Mesenchymal stem cell (in vitro differentiated cells and primary cell): Measurements from ENCODE around the gene CFAP410.

ENCODE experiments used
- DNase-seq: peaks from one replicate; pipeline ENCODE4 v3.0.0-alpha.2; 2013
- H2AFZ ChIP-seq: one replicate; pipeline ENCODE4 v1.6.1; 2013; ENCODE audit warnings: low read depth, mild to moderate bottlenecking, control low read depth, inconsistent platforms, low read length, moderate library complexity
- H2AK5ac ChIP-seq: 2 replicates; pipeline ENCODE4 v1.6.1; 2013; ENCODE audit warnings: low read length, moderate library complexity, mild to moderate bottlenecking, inconsistent platforms; ENCODE audit not compliant: severe bottlenecking
- H2BK120ac ChIP-seq: one replicate; pipeline ENCODE4 v1.6.1; 2013; ENCODE audit warnings: low read depth, mild to moderate bottlenecking, inconsistent platforms, low read length, moderate library complexity
- H2BK12ac ChIP-seq, 2 experiments: one replicate each; pipeline ENCODE4 v1.6.1; 2013; ENCODE audit warnings: inconsistent platforms in 2 of 2, low read length in 2 of 2, mild to moderate bottlenecking in 2 of 2, moderate library complexity in 2 of 2, control low read depth in 1 of 2
- H2BK15ac ChIP-seq: one replicate; pipeline ENCODE4 v1.6.1; 2013; ENCODE audit warnings: mild to moderate bottlenecking, low read depth, inconsistent platforms; ENCODE audit not compliant: poor library complexity, severe bottlenecking
- H2BK5ac ChIP-seq: 2 replicates; pipeline ENCODE4 v1.6.1; 2013; ENCODE audit warnings: low read depth, mild to moderate bottlenecking, low read length, control low read depth, inconsistent platforms; ENCODE audit not compliant: poor library complexity, severe bottlenecking
- H3K14ac ChIP-seq, 2 experiments: one replicate each; pipeline ENCODE4 v1.6.1; 2013; ENCODE audit warnings: inconsistent platforms in 2 of 2, low read length in 2 of 2, control low read depth in 1 of 2, mild to moderate bottlenecking in 1 of 2, moderate library complexity in 1 of 2
- H3K18ac ChIP-seq, 2 experiments: one replicate each; pipeline ENCODE4 v1.6.1; 2013; ENCODE audit warnings: inconsistent platforms in 2 of 2, low read length in 2 of 2, control low read depth in 1 of 2, low read depth in 1 of 2, mild to moderate bottlenecking in 1 of 2
- H3K23ac ChIP-seq, 2 experiments: one replicate each; pipeline ENCODE4 v1.6.1; 2013; ENCODE audit warnings: inconsistent platforms in 2 of 2, low read length in 2 of 2, mild to moderate bottlenecking in 2 of 2, moderate library complexity in 2 of 2, control low read depth in 1 of 2
- H3K27ac ChIP-seq: 2 replicates; pipeline ENCODE4 v1.5.1; 2013; ENCODE audit warnings: mild to moderate bottlenecking, moderate library complexity, low read length, control low read depth, inconsistent platforms; ENCODE audit not compliant: poor library complexity, severe bottlenecking
- H3K27me3 ChIP-seq, 2 experiments: 2 replicates each; pipeline versions ENCODE4 v1.6.1 to v1.7.0; 2013; ENCODE audit warnings: low read length in 2 of 2, mild to moderate bottlenecking in 2 of 2, moderate library complexity in 2 of 2, control low read depth in 1 of 2, inconsistent platforms in 1 of 2; ENCODE audit not compliant: control insufficient read depth in 1 of 2, insufficient read depth in 1 of 2
- H3K36me3 ChIP-seq, 2 experiments: 2 replicates each; pipeline versions ENCODE4 v1.6.1 to v1.7.0; 2013; ENCODE audit warnings: low read length in 2 of 2, control low read depth in 1 of 2, inconsistent platforms in 1 of 2, low read depth in 1 of 2, mild to moderate bottlenecking in 1 of 2; ENCODE audit not compliant: insufficient read depth in 2 of 2, control insufficient read depth in 1 of 2
- H3K4ac ChIP-seq, 2 experiments: one replicate each; pipeline ENCODE4 v1.6.1; 2013; ENCODE audit warnings: inconsistent platforms in 2 of 2, low read length in 2 of 2, mild to moderate bottlenecking in 2 of 2, moderate library complexity in 2 of 2, control low read depth in 1 of 2, low read depth in 1 of 2
- H3K4me1 ChIP-seq: 2 replicates; pipeline ENCODE4 v1.6.1; 2013; ENCODE audit warnings: low read depth, low read length, control low read depth; ENCODE audit not compliant: control insufficient read depth, insufficient read depth
- H3K4me2 ChIP-seq: 2 replicates; pipeline ENCODE4 v1.6.1; 2013; ENCODE audit warnings: low read length, mild to moderate bottlenecking, inconsistent platforms; ENCODE audit not compliant: poor library complexity, severe bottlenecking
- H3K4me3 ChIP-seq, 2 experiments: 2 replicates each; pipeline versions ENCODE4 v1.5.1 to v1.7.0; 2013; ENCODE audit warnings: low read length in 2 of 2, mild to moderate bottlenecking in 2 of 2, control low read depth in 1 of 2, low read depth in 1 of 2; ENCODE audit not compliant: insufficient read depth in 1 of 2
- H3K79me1 ChIP-seq: replicated peaks from 2 replicates; pipeline ENCODE4 v1.6.1; 2013; ENCODE audit warnings: mild to moderate bottlenecking, control low read depth, low read length, inconsistent platforms; ENCODE audit not compliant: poor library complexity, severe bottlenecking
- H3K9ac ChIP-seq: 2 replicates; pipeline ENCODE4 v1.7.0; 2013; ENCODE audit warnings: mild to moderate bottlenecking, low read length, moderate library complexity
- H3K9me3 ChIP-seq: 2 replicates; pipeline ENCODE4 v1.7.0; 2013; ENCODE audit warnings: mild to moderate bottlenecking, low read length; ENCODE audit not compliant: control insufficient read depth
- H4K8ac ChIP-seq: one replicate; pipeline ENCODE4 v1.6.1; 2013; ENCODE audit warnings: inconsistent platforms, mild to moderate bottlenecking, low read length, moderate library complexity
- H4K91ac ChIP-seq: one replicate; pipeline ENCODE4 v1.6.1; 2013; ENCODE audit warnings: mild to moderate bottlenecking, low read length, inconsistent platforms
- WGBS: methylation state at CpG from one replicate; pipeline ENCODE4 v1.1.7; 2013; ENCODE audit warnings: mixed read lengths; 5-methylcytosine and 5-hydroxymethylcytosine counted together

CFAP410 gene

DNA sequence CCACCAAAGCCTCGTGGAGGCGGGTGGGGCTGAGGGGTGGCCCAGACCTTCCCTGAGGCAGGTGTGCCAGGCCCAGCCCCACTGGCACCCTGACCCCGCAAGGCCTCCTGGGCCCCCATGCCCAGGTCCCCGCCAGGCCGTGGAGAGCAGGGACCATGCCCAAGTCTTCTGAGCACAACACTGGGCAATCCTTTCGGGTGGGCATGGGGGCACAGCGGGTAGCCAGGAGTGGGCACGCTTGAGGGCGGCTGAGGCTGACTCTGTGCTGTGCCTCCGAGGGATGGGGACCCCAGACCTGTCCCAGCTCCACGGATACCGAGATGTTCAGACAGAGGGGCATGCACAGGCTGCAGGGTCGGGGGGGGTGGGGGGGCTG, 12.9 kb downstream of the CFAP410 start:
- Histone ChIP-seq H3K4me2 (no peak overlapping the region), H3K18ac (no peak overlapping the region), H3K27me3 (no peaks in the 10 kb centered on the region), H3K23ac (no peak overlapping the region), H3K27ac (no peak overlapping the region), H2BK120ac (no peak overlapping the region), H4K8ac (no peak overlapping the region), H4K91ac (no peak overlapping the region), H3K4me1 (peaks cover 11% of the 10 kb centered on the region), H2BK12ac (no peak overlapping the region), H3K4me3 (no peak overlapping the region), H3K9ac (no peak overlapping the region), H3K9me3 (no peaks in the 10 kb centered on the region), H2AFZ (no peak overlapping the region), H2AK5ac (no peak overlapping the region), H3K36me3 (peaks cover 42 to 77% of the 10 kb centered on the region in 2 experiments), H3K14ac (no peak overlapping the region), H3K4ac (no peak overlapping the region), H3K79me1 (peaks cover 2% of the 10 kb centered on the region), H2BK15ac (no peak overlapping the region), H2BK5ac (no peak overlapping the region)
- no peak for DNase-seq
- WGBS: 94% methylated on average over 8 of the region's 13 CpGs

GRCh38 chr21:44325386-44326271, 13.6 kb downstream of the CFAP410 start:
- no peak overlapping the region for H3K23ac ChIP-seq
- no peak overlapping the region for H2AK5ac ChIP-seq
- no peak overlapping the region for H3K14ac ChIP-seq
- H2BK120ac ChIP-seq: no peak overlapping the region
- H2BK5ac ChIP-seq: no peak overlapping the region
- H3K36me3 ChIP-seq: peaks cover 44 to 78% of the 10 kb centered on the region in 2 experiments
- H3K79me1 ChIP-seq: peaks cover 2% of the 10 kb centered on the region
- H2BK12ac ChIP-seq: no peak overlapping the region
- H2AFZ ChIP-seq: no peak overlapping the region
- no peak overlapping the region for H3K18ac ChIP-seq
- H3K9ac ChIP-seq: no peak overlapping the region
- WGBS: 96% methylated on average over 44 of the region's 44 CpGs
- H3K4me1 ChIP-seq: peaks cover 11% of the 10 kb centered on the region
- no peak overlapping the region for H3K4me3 ChIP-seq
- no peaks in the 10 kb centered on the region for H3K27me3 ChIP-seq
- no peak overlapping the region for H3K4ac ChIP-seq
- no peaks in the 10 kb centered on the region for H3K9me3 ChIP-seq
- no peak overlapping the region for H4K8ac ChIP-seq
- H3K27ac ChIP-seq: no peak overlapping the region
- no peak overlapping the region for H4K91ac ChIP-seq
- no peak overlapping the region for H3K4me2 ChIP-seq
- H2BK15ac ChIP-seq: no peak overlapping the region
- DNase-seq: no peak

DNA sequence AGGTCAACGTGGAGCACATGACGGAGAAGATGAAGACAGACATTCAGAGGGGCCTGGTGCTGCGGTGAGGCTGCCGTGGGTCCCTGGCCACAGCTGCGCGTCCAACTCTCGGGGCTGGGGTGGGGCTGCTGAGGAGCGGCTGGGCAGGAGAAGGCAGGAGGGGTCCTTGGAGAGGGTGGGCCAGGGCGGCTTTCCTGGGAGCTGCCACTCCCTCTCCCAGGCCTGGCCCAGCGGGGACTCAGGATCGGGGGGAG, 14.4 kb downstream of the CFAP410 start:
- Histone ChIP-seq H3K36me3 (peaks cover 51 to 84% of the 10 kb centered on the region in 2 experiments), H2AFZ (no peak overlapping the region), H4K91ac (no peak overlapping the region), H3K79me1 (peaks cover 2% of the 10 kb centered on the region), H3K4me2 (no peak overlapping the region), H3K4me3 (no peak overlapping the region), H3K4ac (no peak overlapping the region), H2BK15ac (no peak overlapping the region), H3K9me3 (no peaks in the 10 kb centered on the region), H2BK120ac (no peak overlapping the region), H3K27ac (no peak overlapping the region), H4K8ac (no peak overlapping the region), H3K14ac (no peak overlapping the region), H2BK5ac (no peak overlapping the region), H3K4me1 (peaks cover 11% of the 10 kb centered on the region), H3K27me3 (no peaks in the 10 kb centered on the region), H2BK12ac (no peak overlapping the region), H3K23ac (no peak overlapping the region), H3K9ac (no peak overlapping the region), H2AK5ac (no peak overlapping the region), H3K18ac (no peak overlapping the region)
- WGBS: 94% methylated on average over 11 of the region's 11 CpGs
- DNase-seq: no peak

- H4K91ac ChIP-seq: no peak overlapping the region
- H4K8ac ChIP-seq: no peak overlapping the region
- H2BK120ac ChIP-seq: no peak overlapping the region
- peaks cover 11% of the 10 kb centered on the region for H3K4me1 ChIP-seq
- no peaks in the 10 kb centered on the region for H3K9me3 ChIP-seq
- H3K4me3 ChIP-seq: no peak overlapping the region
- H2BK5ac ChIP-seq: no peak overlapping the region
- H2AFZ ChIP-seq: no peak overlapping the region
- WGBS: 96% methylated on average over 37 of the region's 37 CpGs
- H2BK12ac ChIP-seq: no peak overlapping the region
- no peak overlapping the region for H3K18ac ChIP-seq
- H3K27me3 ChIP-seq: no peaks in the 10 kb centered on the region
- no peak overlapping the region for H3K27ac ChIP-seq
- DNase-seq: no peak
- H3K14ac ChIP-seq: no peak overlapping the region
- no peak overlapping the region for H2BK15ac ChIP-seq
- no peak overlapping the region for H2AK5ac ChIP-seq
- peaks cover 53 to 89% of the 10 kb centered on the region in 2 experiments for H3K36me3 ChIP-seq
- H3K4me2 ChIP-seq: no peak overlapping the region
- no peak overlapping the region for H3K4ac ChIP-seq
- no peak overlapping the region for H3K23ac ChIP-seq
- no peak overlapping the region for H3K9ac ChIP-seq
- H3K79me1 ChIP-seq: peaks cover 2% of the 10 kb centered on the region
Measured at GRCh38 chr21:44324106-44324853, 14.9 kb downstream of the CFAP410 start.
